ENCODE results near the gene GTF2H2C. TPM values are rescaled to one million over a fixed set of nuclear protein-coding genes. Genes with fewer than 3 reads are reported as not detected.
"Not testable (repeated sequence)": the region's sequence is repeated elsewhere in the genome, so short reads cannot be mapped to it uniquely, and the experiment has no call there.

GTF2H2C gene
- total and polyA plus RNA-seq, 9 of the 15 experiments (the other 6 are each of a cell fraction or from before 2014, with no cell fraction given): 55.6 to 108 (median 87.7) TPM

DNA sequence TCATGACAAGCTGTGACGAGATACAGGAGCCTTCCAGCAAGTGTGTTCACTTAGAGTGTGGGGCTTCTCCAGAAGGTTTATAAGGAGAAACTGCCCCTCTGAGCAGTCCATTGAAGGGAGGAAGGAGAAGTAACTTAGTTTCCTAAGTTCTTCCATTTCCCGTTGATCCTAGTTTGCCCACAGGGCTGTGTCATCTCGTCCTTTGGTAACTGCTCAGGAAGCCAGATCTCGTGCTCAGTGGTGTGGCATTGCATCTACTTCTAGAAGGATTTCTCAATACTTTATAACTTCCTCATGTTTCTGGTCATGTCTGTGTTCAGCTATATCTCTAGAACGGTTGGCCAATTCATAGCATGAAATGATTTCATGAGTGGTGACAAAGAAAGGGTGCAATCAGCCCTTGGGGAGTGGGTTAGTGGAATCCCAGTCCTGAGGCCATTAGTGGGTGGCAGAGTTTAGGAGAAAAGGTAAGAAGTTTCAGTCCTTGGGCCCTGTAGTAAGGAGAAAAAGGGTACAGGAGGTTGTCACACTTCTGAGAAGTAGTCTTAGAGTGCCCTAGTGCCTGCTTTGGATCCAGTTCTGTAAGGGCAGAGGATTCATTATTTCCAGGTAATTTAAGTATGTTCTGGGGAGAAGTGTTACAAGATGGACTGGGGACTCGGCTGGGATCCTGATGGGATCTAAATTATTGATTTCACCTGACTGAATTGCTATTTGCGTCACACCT lies 36.3 kb downstream of the GTF2H2C start:
- H3K4me2 ChIP-seq (ENCODE audit: insufficient read depth, low read length); ATAC-seq; in situ Hi-C loops (cut with MboI); intact Hi-C loops (cut with micrococcal nuclease); H4K20me1 ChIP-seq (replicated peaks; ENCODE audit: control insufficient read depth, insufficient read depth, low read length); H3K9ac ChIP-seq (ENCODE audit: insufficient read depth in 1 of 2, low read depth in 2 of 2, low read length in 2 of 2); H3K4me1 ChIP-seq (replicated peaks in 1 of 2; ENCODE audit: control insufficient read depth in 2 of 2, insufficient read depth in 2 of 2, low read length in 2 of 2); FAIRE-seq; H3K79me2 ChIP-seq (ENCODE audit: control insufficient read depth, insufficient read depth, low read length); H3K27me3 ChIP-seq (ENCODE audit: control insufficient read depth in 2 of 2, insufficient read depth in 2 of 2, low read length in 2 of 2); H2AFZ ChIP-seq (ENCODE audit: low read depth, low read length); H3K4me3 ChIP-seq; BruUV-seq (replicated peaks); DNase-seq (ENCODE audit: extremely low read depth in 1 of 4, low spot score in 3 of 4); H3K27ac ChIP-seq (ENCODE audit: extremely low read depth, low read depth, low read length); H3K9me3 ChIP-seq (replicated peaks; ENCODE audit: control insufficient read depth, insufficient read depth, low read depth, low read length); CTCF ChIA-PET (ENCODE audit: low intra/inter-chr PET ratio); H3K9me1 ChIP-seq (ENCODE audit: control insufficient read depth, insufficient read depth, low read length); POLR2A ChIA-PET; H3K36me3 ChIP-seq (ENCODE audit: control insufficient read depth, insufficient read depth, low read length): not testable (repeated sequence)
- WGBS (ENCODE audit: insufficient coverage, low coverage, missing lambda C conversion rate): 57% methylated on average over 1 of the region's 7 CpGs

DNA sequence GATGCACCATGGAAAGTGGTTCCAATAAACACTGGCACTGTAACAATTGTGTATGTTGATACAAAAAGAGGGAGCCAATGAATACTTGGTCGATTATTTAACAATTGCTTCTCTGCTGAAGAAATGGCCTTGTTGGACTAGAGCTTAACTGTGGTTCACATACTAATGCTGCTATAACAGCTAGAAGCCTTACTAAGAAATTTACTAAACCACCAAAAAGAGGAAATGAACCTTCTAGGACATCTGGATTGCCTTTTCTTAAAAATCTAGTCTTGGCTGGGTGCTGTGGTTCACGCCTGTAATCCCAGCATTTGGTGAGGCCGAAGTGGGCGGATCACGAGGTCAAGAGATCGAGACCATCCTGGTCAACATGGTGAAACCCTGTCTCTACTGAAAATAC lies 42.0 kb downstream of the GTF2H2C start:
- H3K9me1 ChIP-seq (ENCODE audit: control insufficient read depth, insufficient read depth, low read length); CTCF ChIA-PET (ENCODE audit: low intra/inter-chr PET ratio); H3K36me3 ChIP-seq (ENCODE audit: control insufficient read depth, insufficient read depth, low read length); BruUV-seq (replicated peaks); H3K4me3 ChIP-seq; DNase-seq (ENCODE audit: extremely low read depth in 1 of 4, low spot score in 3 of 4); H3K79me2 ChIP-seq (ENCODE audit: control insufficient read depth, insufficient read depth, low read length); H3K4me2 ChIP-seq (ENCODE audit: insufficient read depth, low read length); H2AFZ ChIP-seq (ENCODE audit: low read depth, low read length); H3K27me3 ChIP-seq (ENCODE audit: control insufficient read depth in 2 of 2, insufficient read depth in 2 of 2, low read length in 2 of 2); H3K9ac ChIP-seq (ENCODE audit: insufficient read depth in 1 of 2, low read depth in 2 of 2, low read length in 2 of 2); H3K9me3 ChIP-seq (replicated peaks; ENCODE audit: control insufficient read depth, insufficient read depth, low read depth, low read length); POLR2A ChIA-PET; in situ Hi-C loops (cut with MboI); H3K4me1 ChIP-seq (replicated peaks in 1 of 2; ENCODE audit: control insufficient read depth in 2 of 2, insufficient read depth in 2 of 2, low read length in 2 of 2); FAIRE-seq; intact Hi-C loops (cut with micrococcal nuclease); H4K20me1 ChIP-seq (replicated peaks; ENCODE audit: control insufficient read depth, insufficient read depth, low read length); H3K27ac ChIP-seq (ENCODE audit: extremely low read depth, low read depth, low read length): not testable (repeated sequence)
- WGBS (ENCODE audit: insufficient coverage, low coverage, missing lambda C conversion rate): no CpG with 5 or more reads among the region's 6 CpGs
- ATAC-seq: peak; percentile 20; the same call in 1 of the 3 replicates

DNA sequence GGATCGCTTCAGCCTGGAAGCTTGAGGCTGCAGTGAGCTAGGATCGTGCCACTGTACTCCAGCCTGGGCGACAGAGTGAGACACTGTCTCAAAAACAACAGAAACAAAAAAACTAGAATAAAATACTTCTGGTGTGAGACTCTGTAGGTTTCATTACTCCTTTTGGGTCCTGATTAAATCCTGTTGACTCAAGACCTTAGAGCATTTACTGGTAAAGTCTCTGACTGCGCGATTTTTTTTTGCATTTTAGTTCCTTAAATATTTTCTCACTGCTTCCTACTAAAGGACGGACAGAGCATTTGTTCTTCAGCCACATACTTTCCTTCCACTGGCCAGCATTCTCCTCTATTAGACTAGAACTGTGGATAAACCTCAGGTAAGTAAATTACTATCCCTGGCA lies 46.8 kb downstream of the GTF2H2C start:
- BruUV-seq (replicated peaks); H4K20me1 ChIP-seq (replicated peaks; ENCODE audit: control insufficient read depth, insufficient read depth, low read length); POLR2A ChIA-PET; intact Hi-C loops (cut with micrococcal nuclease); H2AFZ ChIP-seq (ENCODE audit: low read depth, low read length); H3K9ac ChIP-seq (ENCODE audit: insufficient read depth in 1 of 2, low read depth in 2 of 2, low read length in 2 of 2); H3K9me3 ChIP-seq (replicated peaks; ENCODE audit: control insufficient read depth, insufficient read depth, low read depth, low read length); H3K79me2 ChIP-seq (ENCODE audit: control insufficient read depth, insufficient read depth, low read length); H3K9me1 ChIP-seq (ENCODE audit: control insufficient read depth, insufficient read depth, low read length); FAIRE-seq; DNase-seq (ENCODE audit: extremely low read depth in 1 of 4, low spot score in 3 of 4); H3K27ac ChIP-seq (ENCODE audit: extremely low read depth, low read depth, low read length); H3K27me3 ChIP-seq (ENCODE audit: control insufficient read depth in 2 of 2, insufficient read depth in 2 of 2, low read length in 2 of 2); H3K4me1 ChIP-seq (replicated peaks in 1 of 2; ENCODE audit: control insufficient read depth in 2 of 2, insufficient read depth in 2 of 2, low read length in 2 of 2); H3K36me3 ChIP-seq (ENCODE audit: control insufficient read depth, insufficient read depth, low read length); H3K4me3 ChIP-seq; CTCF ChIA-PET (ENCODE audit: low intra/inter-chr PET ratio); H3K4me2 ChIP-seq (ENCODE audit: insufficient read depth, low read length): not testable (repeated sequence)
- WGBS (ENCODE audit: insufficient coverage, low coverage, missing lambda C conversion rate): 1% methylated on average over 3 of the region's 6 CpGs
- peak; percentile 40 for ATAC-seq
- in situ Hi-C loops (cut with MboI): loop anchor here (5.0 kb wide), 1 partner anchor 1405 kb away; no protein-coding TSS in a partner anchor

DNA sequence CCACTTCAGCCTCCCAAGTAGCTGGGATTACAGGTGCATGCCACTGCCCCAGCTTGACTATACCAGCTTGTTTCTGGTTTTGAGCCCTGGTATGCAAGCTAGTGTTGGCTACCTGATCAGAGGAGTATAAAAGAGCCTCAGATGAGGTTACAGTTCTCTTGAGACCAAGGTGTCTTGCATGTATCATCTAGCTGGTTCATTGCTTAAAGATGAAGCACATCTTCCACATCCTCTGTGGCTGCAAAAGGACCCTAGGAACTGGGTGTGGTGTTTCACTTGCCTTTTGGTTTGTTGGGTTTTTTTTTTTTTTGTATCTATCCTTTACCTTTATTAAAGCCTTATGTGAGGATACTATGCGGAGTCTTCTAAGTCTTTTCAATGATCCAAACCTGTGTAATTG lies 47.8 kb downstream of the GTF2H2C start:
- POLR2A ChIA-PET; CTCF ChIA-PET (ENCODE audit: low intra/inter-chr PET ratio); DNase-seq (ENCODE audit: extremely low read depth in 1 of 4, low spot score in 3 of 4); FAIRE-seq; intact Hi-C loops (cut with micrococcal nuclease); H3K4me1 ChIP-seq (replicated peaks in 1 of 2; ENCODE audit: control insufficient read depth in 2 of 2, insufficient read depth in 2 of 2, low read length in 2 of 2); H3K4me2 ChIP-seq (ENCODE audit: insufficient read depth, low read length); BruUV-seq (replicated peaks); H3K9ac ChIP-seq (ENCODE audit: insufficient read depth in 1 of 2, low read depth in 2 of 2, low read length in 2 of 2); H3K4me3 ChIP-seq; H3K27me3 ChIP-seq (ENCODE audit: control insufficient read depth in 2 of 2, insufficient read depth in 2 of 2, low read length in 2 of 2); H4K20me1 ChIP-seq (replicated peaks; ENCODE audit: control insufficient read depth, insufficient read depth, low read length); H3K9me1 ChIP-seq (ENCODE audit: control insufficient read depth, insufficient read depth, low read length); H3K79me2 ChIP-seq (ENCODE audit: control insufficient read depth, insufficient read depth, low read length); H3K36me3 ChIP-seq (ENCODE audit: control insufficient read depth, insufficient read depth, low read length); H2AFZ ChIP-seq (ENCODE audit: low read depth, low read length); H3K9me3 ChIP-seq (replicated peaks; ENCODE audit: control insufficient read depth, insufficient read depth, low read depth, low read length); H3K27ac ChIP-seq (ENCODE audit: extremely low read depth, low read depth, low read length); ATAC-seq: not testable (repeated sequence)
- in situ Hi-C loops (cut with MboI): loop anchor here (5.0 kb wide), 1 partner anchor 1405 kb away; no protein-coding TSS in a partner anchor
- no CpG with 5 or more reads among the region's 1 CpG for WGBS (ENCODE audit: insufficient coverage, low coverage, missing lambda C conversion rate)

Measured in K562 (cell line).